DMS 273 treated with DMSO at 0.1 percent for 48 hours (cell line): ENCODE results near the gene PKIG.
"Not testable (repeated sequence)": the region's sequence is repeated elsewhere in the genome, so short reads cannot be mapped to it uniquely, and the experiment has no call there.

Source experiments
- DNase-seq: peaks from one replicate; lab custom pipeline; 2025; lab: John Stamatoyannopoulos, UW

The PKIG gene

GRCh38 chr20:44642203-44643153, 60.1 kb downstream of the PKIG start:
- DNase-seq = peak; percentile 42

DNA sequence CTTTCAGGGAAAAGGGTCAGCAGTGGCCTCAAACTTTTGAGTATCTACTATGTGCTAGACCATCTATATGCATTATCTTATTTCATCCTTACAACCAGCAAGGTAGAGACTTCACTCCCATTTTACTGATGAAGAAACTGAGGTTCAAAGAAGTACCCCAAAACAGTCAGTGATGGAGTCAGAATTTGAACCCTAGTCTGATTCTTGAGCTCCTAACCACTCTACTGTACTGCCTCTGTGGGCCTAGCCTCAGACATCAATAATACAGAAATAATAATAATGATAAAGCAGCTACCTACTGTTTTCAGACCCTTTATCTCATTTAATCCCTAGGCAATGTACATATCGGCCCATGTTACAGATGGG, 60.8 kb downstream of the PKIG start:
- DNase-seq = no peak

- DNase-seq = no peak
Measured at GRCh38 chr20:44643596-44644229, 61.3 kb downstream of the PKIG start.

GRCh38 chr20:44644230-44644617, 61.8 kb downstream of the PKIG start:
- no peak for DNase-seq

DNA sequence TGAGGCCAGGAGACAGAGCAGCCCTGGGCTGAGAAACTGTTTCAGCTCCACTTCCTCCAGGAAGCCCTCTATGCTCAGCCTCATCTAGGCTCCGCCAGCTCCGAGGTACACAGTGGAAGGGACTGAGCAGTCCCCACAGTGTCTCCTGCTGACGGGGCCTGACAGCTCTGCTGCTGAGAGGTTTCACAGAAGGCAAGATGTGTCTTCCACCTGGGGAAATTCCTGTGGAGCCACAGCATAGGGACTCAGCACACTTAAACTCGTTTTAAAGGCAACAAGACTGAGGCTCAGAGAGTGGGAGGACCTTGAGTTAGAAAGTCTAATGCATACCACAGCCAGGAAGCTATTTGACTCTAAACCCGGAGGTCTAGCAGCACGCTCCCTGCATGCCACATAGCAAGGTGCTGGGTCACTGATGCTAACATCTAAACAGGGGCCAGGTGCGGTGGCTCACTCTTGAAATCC, 62.3 kb downstream of the PKIG start:
- DNase-seq = no peak

DNA sequence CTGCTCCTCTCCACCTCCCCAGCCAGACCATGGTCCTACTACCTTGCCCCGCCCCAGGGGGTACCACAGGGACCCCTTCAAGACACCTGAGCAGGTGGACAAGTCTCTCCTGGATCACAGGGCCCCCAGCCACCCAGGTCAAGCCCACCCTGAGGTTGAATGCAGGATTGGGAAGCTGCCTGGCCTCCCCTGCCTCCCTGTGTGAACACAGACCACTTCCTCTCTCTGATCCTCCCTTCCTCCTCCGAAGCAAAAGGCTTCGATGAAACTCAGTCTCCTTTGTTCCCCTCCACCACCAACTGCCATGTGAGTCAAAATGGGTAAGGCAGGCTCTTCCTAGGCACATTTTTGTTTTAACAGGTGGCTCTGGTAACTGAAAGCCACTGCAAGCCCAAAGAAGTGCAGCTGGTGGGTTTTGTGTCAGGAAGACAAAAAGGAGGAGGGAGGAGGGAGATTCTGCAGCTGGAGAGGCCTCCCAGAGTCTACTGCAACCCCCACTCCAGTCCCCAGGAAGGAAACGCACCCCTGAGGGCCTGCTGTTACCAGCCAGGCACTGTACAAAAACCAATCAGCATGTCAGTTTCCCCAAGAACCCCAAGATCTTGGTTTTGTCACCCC, 63.8 kb downstream of the PKIG start:
- DNase-seq = no peak

GRCh38 chr20:44646641-44647274, 64.4 kb downstream of the PKIG start:
- DNase-seq = no peak

DNA sequence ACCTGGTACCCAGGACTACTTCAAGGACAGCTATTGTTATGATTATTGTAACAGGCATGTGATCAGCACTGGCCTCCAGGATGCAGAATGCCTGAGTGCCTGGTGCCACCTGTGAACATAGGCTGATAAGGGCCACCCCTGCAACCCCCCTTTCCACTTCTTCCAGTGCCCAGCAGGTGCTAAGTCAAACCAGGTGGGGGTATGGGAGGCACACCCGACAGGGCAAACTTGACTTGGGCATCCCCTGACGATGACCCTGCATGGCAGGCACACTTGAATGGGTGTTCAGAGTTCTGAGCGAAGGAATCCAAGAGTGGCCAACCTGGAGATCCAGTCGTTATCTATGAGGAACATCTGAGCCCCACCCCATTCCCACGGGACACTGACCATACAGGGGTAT, 65.7 kb downstream of the PKIG start:
- DNase-seq = no peak

GRCh38 chr20:44648579-44648978, 66.2 kb downstream of the PKIG start:
- no peak for DNase-seq

DNA sequence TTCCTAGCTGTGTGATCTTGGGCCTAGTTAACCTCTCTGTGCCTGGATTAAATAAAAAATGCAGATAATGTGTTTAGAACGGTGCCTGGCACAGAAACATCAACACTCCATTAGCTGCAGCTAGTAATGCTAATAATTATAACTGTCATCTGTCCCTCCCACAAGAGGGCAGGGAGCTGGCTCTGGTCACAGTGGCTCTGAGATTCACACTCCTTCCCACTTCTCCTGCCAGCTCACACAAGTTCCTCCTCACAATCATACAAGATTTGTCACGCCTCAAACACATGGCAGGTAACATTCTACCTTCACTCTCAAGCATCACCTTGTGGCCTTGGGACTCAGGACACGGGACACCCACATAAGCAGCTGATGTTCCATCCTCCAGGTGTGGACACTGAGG, 66.7 kb downstream of the PKIG start:
- DNase-seq = no peak

- no peak for DNase-seq
Measured at GRCh38 chr20:44649976-44650375, 67.6 kb downstream of the PKIG start.

- DNase-seq = no peak
Measured at GRCh38 chr20:44650771-44651433, 68.5 kb downstream of the PKIG start.

GRCh38 chr20:44651434-44651683, 69.0 kb downstream of the PKIG start:
- DNase-seq = no peak

- no peak for DNase-seq
Measured at GRCh38 chr20:44651684-44652423, 69.5 kb downstream of the PKIG start, which contains the start of gene ADA. Gene ADA, minus strand, starts transcription at chr20:44651699. Its CDS starts 92 bp downstream, at chr20:44651607.

DNA sequence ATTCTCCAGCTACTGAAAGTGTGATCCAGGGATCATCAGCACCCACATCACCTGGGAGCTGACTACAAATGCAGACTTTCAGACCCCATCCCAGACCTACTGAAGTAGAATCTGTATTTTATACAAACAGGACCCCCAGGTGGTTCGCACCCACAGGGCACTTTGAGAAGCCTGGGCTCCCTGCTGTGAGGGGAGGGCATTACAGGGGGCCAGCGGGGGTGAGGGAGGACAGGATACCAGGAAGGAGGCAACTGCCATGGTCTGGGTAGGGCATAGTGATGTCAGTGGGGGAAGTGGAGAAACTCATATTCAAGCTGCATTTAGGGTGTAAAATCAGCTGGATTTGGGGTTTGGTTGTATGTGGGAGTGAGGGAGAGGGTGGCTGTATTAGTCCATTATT, 71.2 kb downstream of the PKIG start:
- DNase-seq = no peak

- not testable (repeated sequence) for DNase-seq
Measured at GRCh38 chr20:44654210-44654609, 71.8 kb downstream of the PKIG start.

DNA sequence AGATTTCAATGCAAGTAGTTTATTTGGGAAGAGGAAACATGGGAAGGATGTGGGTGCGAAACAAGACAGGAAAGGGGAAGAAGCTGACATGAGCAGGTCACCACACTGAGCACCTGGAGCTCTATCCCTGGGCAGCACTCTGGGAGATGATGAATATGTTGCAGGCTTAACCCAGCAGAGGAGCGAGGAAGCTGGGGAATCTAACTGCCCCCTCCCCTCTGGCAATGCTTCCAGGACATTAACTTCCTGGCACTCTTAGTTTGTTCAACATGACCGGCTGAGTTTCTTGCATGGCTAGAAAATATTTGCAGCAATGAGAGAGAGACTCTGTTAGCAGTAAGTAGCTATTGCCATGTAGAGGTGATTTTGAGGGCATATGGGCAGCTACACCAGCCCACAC, 74.1 kb downstream of the PKIG start:
- no peak for DNase-seq

DNA sequence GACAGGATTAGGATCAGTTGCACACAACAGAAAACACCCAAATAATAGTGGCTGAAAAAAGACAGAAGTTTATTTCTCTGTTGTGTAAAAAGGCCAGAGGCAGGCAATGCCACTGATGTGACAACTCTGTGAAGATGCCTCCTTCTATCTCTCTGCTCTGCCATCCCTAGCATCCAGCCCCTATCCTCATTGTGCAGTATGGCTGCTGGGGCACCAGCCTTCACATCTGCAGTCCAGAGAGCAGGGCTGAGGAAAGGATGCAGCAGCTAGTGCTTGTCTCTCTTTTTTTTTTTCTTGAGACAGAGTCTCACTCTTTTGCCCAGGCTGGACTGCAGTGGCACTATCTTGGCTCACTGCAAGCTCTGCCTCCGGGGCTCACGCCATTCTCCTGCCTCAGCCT, 75.5 kb downstream of the PKIG start:
- no peak for DNase-seq

GRCh38 chr20:44658810-44659209, 76.4 kb downstream of the PKIG start:
- DNase-seq = no peak

GRCh38 chr20:44659931-44660330, 77.6 kb downstream of the PKIG start:
- no peak for DNase-seq

DNA sequence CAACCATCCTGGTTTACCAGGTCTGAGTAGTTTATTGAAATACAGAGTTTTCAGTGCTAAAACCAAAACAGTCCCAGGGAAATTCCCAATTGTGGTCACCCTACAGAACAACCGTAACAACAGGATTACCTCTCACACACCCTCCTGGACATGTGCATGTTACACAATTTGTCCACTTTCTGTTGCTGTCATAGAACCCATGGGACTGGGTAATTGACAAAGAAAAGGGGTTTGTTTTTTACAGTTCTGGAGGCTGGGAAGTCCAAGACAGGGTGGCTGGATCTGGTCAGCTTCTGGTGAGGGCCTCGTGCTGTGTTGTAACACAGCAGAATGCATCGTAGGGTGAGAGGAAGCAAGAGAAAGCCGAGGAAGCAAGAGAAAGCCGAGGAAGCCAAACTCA, 78.2 kb downstream of the PKIG start:
- no peak for DNase-seq
